ENCODE results near the gene MRPL12.

- TF ChIP-seq EZH2phosphoT487 (IDR thresholded peaks at IDR 0.05; ENCODE audit: unreplicated experiment) (no peak), NANOG (IDR thresholded peaks at IDR 0.05; ENCODE audit: borderline replicate concordance) (no peak), CTCF (conservative IDR thresholded peaks at IDR 0.05; ENCODE audit: low read depth in 2 of 2) (no peak), JUNB (IDR thresholded peaks at IDR 0.05; ENCODE audit: unreplicated experiment) (no peak), POLR2AphosphoS5 (IDR thresholded peaks at IDR 0.05; ENCODE audit: low read depth) (no peak), ZNF114 (CRISPR knock-in tag; IDR thresholded peaks at IDR 0.05) (no peak), REST (IDR thresholded peaks at IDR 0.05; ENCODE audit: unreplicated experiment) (no peak), EZH2 (IDR thresholded peaks at IDR 0.05; ENCODE audit: low read depth, unreplicated experiment) (no peak), ETS1 (IDR thresholded peaks at IDR 0.05) (no peak), ZNF331 (CRISPR knock-in tag; IDR thresholded peaks at IDR 0.05; ENCODE audit: low read depth) (no peak), CREB1 (CRISPR knock-in tag; IDR thresholded peaks at IDR 0.05; ENCODE audit: low read depth) (no peak)
These were observed 35.7 kb downstream of the MRPL12 start for GRCh38 chr17:81738801-81739393.

Data from GM23338 (cell line).